ENCODE measurements around the gene MYO19.

DNA sequence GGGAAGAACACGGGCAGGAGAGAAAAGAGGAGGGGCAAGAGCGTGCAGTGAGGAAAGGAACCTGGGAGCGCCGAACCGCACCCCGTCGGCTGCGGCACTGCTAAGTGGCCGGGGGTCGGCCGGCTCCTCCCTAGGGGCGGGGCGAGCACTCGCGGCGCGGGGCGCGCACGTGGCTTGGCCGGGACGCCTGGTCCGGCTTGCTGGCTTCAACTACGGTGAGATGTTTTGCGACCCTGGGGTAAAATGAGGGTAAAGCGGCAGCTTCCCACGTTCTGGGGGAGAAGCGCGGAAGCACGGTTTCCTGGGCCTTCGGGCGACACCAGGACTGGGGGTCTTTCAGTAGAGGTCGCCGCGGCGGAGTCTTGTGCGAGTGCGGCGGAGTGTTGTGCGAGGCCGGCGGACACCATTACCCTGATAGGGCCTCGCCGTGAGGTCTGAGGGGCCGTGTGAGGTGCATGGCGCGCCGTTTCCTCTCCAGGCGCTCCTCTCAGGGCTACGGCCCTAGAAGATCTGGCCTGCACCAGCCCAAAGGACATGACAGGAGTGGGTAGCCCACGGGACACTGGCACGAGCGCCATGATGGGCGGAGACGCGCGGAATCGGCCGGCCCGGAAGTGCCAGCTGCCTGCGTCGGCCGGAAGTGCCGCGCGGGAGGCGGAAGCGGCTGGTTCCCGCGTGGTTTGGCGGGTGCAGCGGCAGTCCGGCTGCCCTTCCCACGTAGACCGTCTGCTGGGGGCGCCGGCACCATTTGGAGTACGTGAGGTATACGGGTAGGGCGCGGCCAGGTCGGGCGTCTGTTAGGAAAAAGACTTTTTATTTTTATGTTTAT is at the start of gene MYO19, which contains the start of gene PIGW:
- TF ChIP-seq, protein P1, sequence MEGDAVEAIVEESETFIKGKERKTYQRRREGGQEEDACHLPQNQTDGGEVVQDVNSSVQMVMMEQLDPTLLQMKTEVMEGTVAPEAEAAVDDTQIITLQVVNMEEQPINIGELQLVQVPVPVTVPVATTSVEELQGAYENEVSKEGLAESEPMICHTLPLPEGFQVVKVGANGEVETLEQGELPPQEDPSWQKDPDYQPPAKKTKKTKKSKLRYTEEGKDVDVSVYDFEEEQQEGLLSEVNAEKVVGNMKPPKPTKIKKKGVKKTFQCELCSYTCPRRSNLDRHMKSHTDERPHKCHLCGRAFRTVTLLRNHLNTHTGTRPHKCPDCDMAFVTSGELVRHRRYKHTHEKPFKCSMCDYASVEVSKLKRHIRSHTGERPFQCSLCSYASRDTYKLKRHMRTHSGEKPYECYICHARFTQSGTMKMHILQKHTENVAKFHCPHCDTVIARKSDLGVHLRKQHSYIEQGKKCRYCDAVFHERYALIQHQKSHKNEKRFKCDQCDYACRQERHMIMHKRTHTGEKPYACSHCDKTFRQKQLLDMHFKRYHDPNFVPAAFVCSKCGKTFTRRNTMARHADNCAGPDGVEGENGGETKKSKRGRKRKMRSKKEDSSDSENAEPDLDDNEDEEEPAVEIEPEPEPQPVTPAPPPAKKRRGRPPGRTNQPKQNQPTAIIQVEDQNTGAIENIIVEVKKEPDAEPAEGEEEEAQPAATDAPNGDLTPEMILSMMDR (IDR thresholded peaks at IDR 0.05), result peak in 1 of 7 experiments; percentile 11
- peak in 1 of 4 donors; percentile 62 for TF ChIP-seq POLR2A (IDR thresholded peaks at IDR 0.05)

All from stomach (tissue), 4 donors.